ENCODE measurements around the gene HAO1. TPM values are rescaled to one million over a fixed set of nuclear protein-coding genes. Genes with fewer than 3 reads are reported as not detected.

Gene HAO1
- total RNA-seq, 1 experiment from 2014 or later, result not detected

GRCh38 chr20:7977709-7978108 lies 37.5 kb upstream of the HAO1 start:
- H3K36me3 ChIP-seq (ENCODE audit: insufficient read depth, low read length, poor library complexity, severe bottlenecking), result no peaks in the 10 kb centered on the region
- H3K4me3 ChIP-seq (ENCODE audit: low read depth, low read length, poor library complexity, severe bottlenecking), result no peak overlapping the region
- H3K27me3 ChIP-seq (replicated peaks; ENCODE audit: insufficient read depth, low read depth, low read length, poor library complexity), result no peaks in the 10 kb centered on the region
- TF ChIP-seq EZH2 (IDR thresholded peaks at IDR 0.05; ENCODE audit: borderline replicate concordance, low read depth, low read length, poor library complexity, severe bottlenecking), result no peak
- no peak for TF ChIP-seq CTCF (conservative IDR thresholded peaks at IDR 0.05; ENCODE audit: low read depth, low read length)
- H3K9me3 ChIP-seq (ENCODE audit: low read depth, low read length, poor library complexity, severe bottlenecking), result no peaks in the 10 kb centered on the region
- BruUV-seq (replicated peaks), result no TSS peak
- no peak overlapping the region for H3K27ac ChIP-seq (ENCODE audit: low read depth, low read length, poor library complexity, severe bottlenecking)
- POLR2A ChIA-PET (ENCODE audit: low non-redundant PET), result no interaction called here
- CTCF ChIA-PET, result no interaction called here
- intact Hi-C loops (cut with micrococcal nuclease; ENCODE audit: unreplicated experiment), result no loop called here
- no peaks in the 10 kb centered on the region for H3K4me1 ChIP-seq (ENCODE audit: insufficient read depth, low read length, poor library complexity, severe bottlenecking)
- no peak for DNase-seq (ENCODE audit: low spot score)

GRCh38 chr20:7975851-7976414 lies 35.7 kb upstream of the HAO1 start:
- no peaks in the 10 kb centered on the region for H3K9me3 ChIP-seq (ENCODE audit: low read depth, low read length, poor library complexity, severe bottlenecking)
- no peaks in the 10 kb centered on the region for H3K36me3 ChIP-seq (ENCODE audit: insufficient read depth, low read length, poor library complexity, severe bottlenecking)
- H3K4me1 ChIP-seq (ENCODE audit: insufficient read depth, low read length, poor library complexity, severe bottlenecking), result no peaks in the 10 kb centered on the region
- intact Hi-C loops (cut with micrococcal nuclease; ENCODE audit: unreplicated experiment), result no loop called here
- TF ChIP-seq EZH2 (IDR thresholded peaks at IDR 0.05; ENCODE audit: borderline replicate concordance, low read depth, low read length, poor library complexity, severe bottlenecking) (no peak), CTCF (conservative IDR thresholded peaks at IDR 0.05; ENCODE audit: low read depth, low read length) (no peak)
- no TSS peak for BruUV-seq (replicated peaks)
- ChIA-PET POLR2A (ENCODE audit: low non-redundant PET) (no interaction called here), CTCF (no interaction called here)
- H3K4me3 ChIP-seq (ENCODE audit: low read depth, low read length, poor library complexity, severe bottlenecking), result no peak overlapping the region
- H3K27me3 ChIP-seq (replicated peaks; ENCODE audit: insufficient read depth, low read depth, low read length, poor library complexity), result no peaks in the 10 kb centered on the region
- no peak overlapping the region for H3K27ac ChIP-seq (ENCODE audit: low read depth, low read length, poor library complexity, severe bottlenecking)
- no peak for DNase-seq (ENCODE audit: low spot score)

- ChIA-PET CTCF (no interaction called here), POLR2A (ENCODE audit: low non-redundant PET) (no interaction called here)
- H3K36me3 ChIP-seq (ENCODE audit: insufficient read depth, low read length, poor library complexity, severe bottlenecking), result no peaks in the 10 kb centered on the region
- no peaks in the 10 kb centered on the region for H3K27me3 ChIP-seq (replicated peaks; ENCODE audit: insufficient read depth, low read depth, low read length, poor library complexity)
- no peak overlapping the region for H3K27ac ChIP-seq (ENCODE audit: low read depth, low read length, poor library complexity, severe bottlenecking)
- no peak for TF ChIP-seq CTCF (conservative IDR thresholded peaks at IDR 0.05; ENCODE audit: low read depth, low read length)
- TF ChIP-seq EZH2 (IDR thresholded peaks at IDR 0.05; ENCODE audit: borderline replicate concordance, low read depth, low read length, poor library complexity, severe bottlenecking), result no peak
- no peaks in the 10 kb centered on the region for H3K4me1 ChIP-seq (ENCODE audit: insufficient read depth, low read length, poor library complexity, severe bottlenecking)
- intact Hi-C loops (cut with micrococcal nuclease; ENCODE audit: unreplicated experiment), result no loop called here
- BruUV-seq (replicated peaks), result no TSS peak
- DNase-seq (ENCODE audit: low spot score), result no peak
- H3K9me3 ChIP-seq (ENCODE audit: low read depth, low read length, poor library complexity, severe bottlenecking), result no peaks in the 10 kb centered on the region
- no peak overlapping the region for H3K4me3 ChIP-seq (ENCODE audit: low read depth, low read length, poor library complexity, severe bottlenecking)
Observed at GRCh38 chr20:7974785-7975435, 34.7 kb upstream of the HAO1 start.
